ENCODE data around the gene ZBTB17.

GRCh38 chr1:16009030-16009460 is 33.1 kb upstream of the ZBTB17 start:
- TF ChIP-seq, protein P1, sequence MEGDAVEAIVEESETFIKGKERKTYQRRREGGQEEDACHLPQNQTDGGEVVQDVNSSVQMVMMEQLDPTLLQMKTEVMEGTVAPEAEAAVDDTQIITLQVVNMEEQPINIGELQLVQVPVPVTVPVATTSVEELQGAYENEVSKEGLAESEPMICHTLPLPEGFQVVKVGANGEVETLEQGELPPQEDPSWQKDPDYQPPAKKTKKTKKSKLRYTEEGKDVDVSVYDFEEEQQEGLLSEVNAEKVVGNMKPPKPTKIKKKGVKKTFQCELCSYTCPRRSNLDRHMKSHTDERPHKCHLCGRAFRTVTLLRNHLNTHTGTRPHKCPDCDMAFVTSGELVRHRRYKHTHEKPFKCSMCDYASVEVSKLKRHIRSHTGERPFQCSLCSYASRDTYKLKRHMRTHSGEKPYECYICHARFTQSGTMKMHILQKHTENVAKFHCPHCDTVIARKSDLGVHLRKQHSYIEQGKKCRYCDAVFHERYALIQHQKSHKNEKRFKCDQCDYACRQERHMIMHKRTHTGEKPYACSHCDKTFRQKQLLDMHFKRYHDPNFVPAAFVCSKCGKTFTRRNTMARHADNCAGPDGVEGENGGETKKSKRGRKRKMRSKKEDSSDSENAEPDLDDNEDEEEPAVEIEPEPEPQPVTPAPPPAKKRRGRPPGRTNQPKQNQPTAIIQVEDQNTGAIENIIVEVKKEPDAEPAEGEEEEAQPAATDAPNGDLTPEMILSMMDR (IDR thresholded peaks at IDR 0.05), result peak; percentile 92 to 98 (median 98)
- TF ChIP-seq POLR2A (IDR thresholded peaks at IDR 0.05), result no peak
- TF ChIP-seq POLR2AphosphoS5 (IDR thresholded peaks at IDR 0.05; ENCODE audit: insufficient read depth in 1 of 2, low read depth in 1 of 2), result no peak
